IgD-negative memory B cell (primary cell): ENCODE data around the gene HOXA5. TPM values are rescaled to one million over a fixed set of nuclear protein-coding genes. Genes with fewer than 3 reads are reported as not detected.

Source experiments
- H3K27ac Mint-ChIP-seq, 3 donors: one replicate each; pipeline ENCODE4 v1.8.0; 2020 to 2022; ENCODE audit warnings: mild to moderate bottlenecking in 3 of 3, mixed read lengths in 3 of 3, moderate library complexity in 1 of 3
- H3K27me3 Mint-ChIP-seq: one replicate; pipeline ENCODE4 v1.8.0; 2021; ENCODE audit warnings: mixed read lengths
- H3K36me3 Mint-ChIP-seq: one replicate; pipeline ENCODE4 v1.8.0; 2020; ENCODE audit warnings: mild to moderate bottlenecking, mixed read lengths
- H3K4me1 Mint-ChIP-seq, 3 donors: one replicate each; pipeline ENCODE4 v1.8.0; 2020 to 2022; ENCODE audit warnings: mixed read lengths in 3 of 3, mild to moderate bottlenecking in 1 of 3
- H3K4me3 Mint-ChIP-seq, 4 donors: one replicate each; pipeline ENCODE4 v1.8.0; 2020 to 2022; ENCODE audit warnings: mild to moderate bottlenecking in 4 of 4, mixed read lengths in 4 of 4, moderate library complexity in 3 of 4
- H3K9me3 Mint-ChIP-seq, 3 donors: one replicate each; pipeline ENCODE4 v1.8.0; 2020 to 2021; ENCODE audit warnings: mixed read lengths in 3 of 3, mild to moderate bottlenecking in 1 of 3
- polyA plus RNA-seq: library from polyadenylated mRNA; unstranded; fragments of 300-500 nt; fragmentation: Illumina TruSeq; gene quantifications from one replicate; pipeline ENCODE4 v1.2.3, GENCODE V29; 2021

HOXA5 gene
- polyA plus RNA-seq, 1 donor from 2014 or later, result not detected

- peak overlapping the region; percentile 77 to 94 (median 90) for H3K4me3 Mint-ChIP-seq
- H3K9me3 Mint-ChIP-seq, result peaks cover 0 to 14% (median 0%) of the 10 kb centered on the region in 3 donors
- peaks cover 55% of the 10 kb centered on the region for H3K27me3 Mint-ChIP-seq
- H3K36me3 Mint-ChIP-seq, result peaks cover 1% of the 10 kb centered on the region
- peaks cover 3 to 35% (median 10%) of the 10 kb centered on the region in 3 donors for H3K4me1 Mint-ChIP-seq
- peak overlapping the region; percentile 92 to 98 (median 93) for H3K27ac Mint-ChIP-seq
These were observed 17.8 kb upstream of the HOXA5 start for GRCh38 chr7:27161214-27161720.

- H3K4me1 Mint-ChIP-seq, result peaks cover 4 to 35% (median 10%) of the 10 kb centered on the region in 3 donors
- peaks cover 55% of the 10 kb centered on the region for H3K27me3 Mint-ChIP-seq
- peak overlapping the region; percentile 92 to 98 (median 93) for H3K27ac Mint-ChIP-seq
- H3K9me3 Mint-ChIP-seq, result peaks cover 0 to 10% (median 0%) of the 10 kb centered on the region in 3 donors
- H3K4me3 Mint-ChIP-seq, result peak overlapping the region; percentile 77 to 94 (median 90)
- H3K36me3 Mint-ChIP-seq, result peaks cover 1% of the 10 kb centered on the region
These were observed 17.2 kb upstream of the HOXA5 start for GRCh38 chr7:27160546-27161213.

GRCh38 chr7:27160145-27160545, 16.7 kb upstream of the HOXA5 start:
- peaks cover 6 to 39% (median 10%) of the 10 kb centered on the region in 3 donors for H3K4me1 Mint-ChIP-seq
- peaks cover 0 to 13% (median 1%) of the 10 kb centered on the region in 3 donors for H3K9me3 Mint-ChIP-seq
- H3K27ac Mint-ChIP-seq, result peak overlapping the region; percentile 84 to 98 (median 92)
- peaks cover 1% of the 10 kb centered on the region for H3K36me3 Mint-ChIP-seq
- peaks cover 58% of the 10 kb centered on the region for H3K27me3 Mint-ChIP-seq
- H3K4me3 Mint-ChIP-seq, result peak overlapping the region; percentile 73 to 94 (median 88)

GRCh38 chr7:27159266-27160144, 16.0 kb upstream of the HOXA5 start:
- Mint-ChIP-seq H3K4me1 (peaks cover 8 to 45% (median 14%) of the 10 kb centered on the region in 3 donors), H3K4me3 (peak overlapping the region; percentile 73 to 94 (median 88)), H3K27me3 (peaks cover 61% of the 10 kb centered on the region), H3K36me3 (no peaks in the 10 kb centered on the region), H3K27ac (peak overlapping the region; percentile 84 to 98 (median 92)), H3K9me3 (peaks cover 0 to 15% (median 1%) of the 10 kb centered on the region in 3 donors)

DNA sequence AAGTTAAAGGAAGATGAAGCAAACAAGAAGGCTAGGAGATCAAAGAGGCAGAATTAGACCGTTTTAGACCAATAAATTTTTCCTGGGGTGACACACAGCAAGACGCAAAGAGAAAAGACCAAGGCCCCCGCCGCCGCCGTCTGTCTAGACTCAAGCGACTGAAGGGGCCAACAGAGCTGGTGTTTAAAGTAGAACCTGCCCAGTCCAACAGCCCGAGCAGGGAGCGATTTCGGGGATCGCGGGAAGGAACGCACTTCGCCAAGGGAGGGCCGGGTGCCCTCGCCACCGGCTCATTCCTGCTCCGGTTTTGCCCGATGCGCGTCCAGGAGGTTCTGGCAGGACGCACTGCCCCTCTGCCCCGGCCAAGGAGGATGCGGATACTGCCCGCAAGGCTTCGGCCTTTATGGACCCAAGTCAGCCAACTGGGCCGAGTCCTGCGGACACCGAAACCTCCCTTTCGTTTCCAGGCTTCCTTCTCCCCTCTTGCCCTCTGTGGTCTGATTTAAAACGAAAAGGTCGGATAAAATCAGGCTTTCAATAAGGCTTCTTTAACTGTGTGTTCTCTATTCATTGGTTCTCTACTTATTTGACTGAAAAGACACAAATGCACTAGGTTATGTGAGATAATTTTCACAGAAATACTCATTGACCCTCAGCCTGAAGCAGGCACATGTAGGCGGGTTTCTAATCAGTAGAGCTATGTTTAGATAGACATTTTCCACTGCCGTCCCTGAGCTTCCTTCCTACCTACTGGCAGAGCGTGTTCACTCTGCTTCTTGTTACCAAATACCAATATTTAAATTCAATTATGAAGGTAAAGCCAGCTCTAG, 15.2 kb upstream of the HOXA5 start:
- Mint-ChIP-seq H3K4me3 (peak overlapping the region; percentile 38 to 89 (median 50)), H3K4me1 (peaks cover 8 to 51% (median 14%) of the 10 kb centered on the region in 3 donors), H3K9me3 (peaks cover 0 to 17% (median 1%) of the 10 kb centered on the region in 3 donors), H3K27ac (peak overlapping the region; percentile 91 to 98 (median 94)), H3K36me3 (no peaks in the 10 kb centered on the region), H3K27me3 (peaks cover 66% of the 10 kb centered on the region)

- Mint-ChIP-seq H3K27ac (peak overlapping the region; percentile 91 to 98 (median 94)), H3K36me3 (no peaks in the 10 kb centered on the region), H3K4me3 (peak overlapping the region; percentile 54 to 89 (median 69)), H3K4me1 (peaks cover 8 to 50% (median 14%) of the 10 kb centered on the region in 3 donors), H3K27me3 (peaks cover 61% of the 10 kb centered on the region), H3K9me3 (peaks cover 0 to 17% (median 1%) of the 10 kb centered on the region in 3 donors)
These were observed 14.4 kb upstream of the HOXA5 start for GRCh38 chr7:27157702-27158431.

- H3K27me3 Mint-ChIP-seq, result peaks cover 65% of the 10 kb centered on the region
- H3K4me1 Mint-ChIP-seq, result peaks cover 8 to 45% (median 14%) of the 10 kb centered on the region in 3 donors
- H3K36me3 Mint-ChIP-seq, result no peaks in the 10 kb centered on the region
- H3K27ac Mint-ChIP-seq, result peak overlapping the region; percentile 91 to 98 (median 92)
- H3K9me3 Mint-ChIP-seq, result peaks cover 0 to 17% (median 1%) of the 10 kb centered on the region in 3 donors
- peak overlapping the region; percentile 30 to 89 (median 61) for H3K4me3 Mint-ChIP-seq
These were observed 13.6 kb upstream of the HOXA5 start for GRCh38 chr7:27156916-27157701.

GRCh38 chr7:27156508-27156898, 13.0 kb upstream of the HOXA5 start, which contains the start of gene HOXA7:
Gene HOXA7, minus strand, starts transcription at chr7:27156675. Its CDS starts 130 bp downstream, at chr7:27156545.
- peak within 1 kb of the TSS; percentile 96 to 98 (median 97) for H3K27ac Mint-ChIP-seq
- peaks cover 68% of the 10 kb centered on the region for H3K27me3 Mint-ChIP-seq
- peak within 1 kb of the TSS; percentile 54 to 93 (median 89) for H3K4me3 Mint-ChIP-seq

GRCh38 chr7:27155816-27156507, 12.5 kb upstream of the HOXA5 start:
- H3K4me3 Mint-ChIP-seq, result peak overlapping the region; percentile 39 to 93 (median 89)
- peaks cover 70% of the 10 kb centered on the region for H3K27me3 Mint-ChIP-seq
- peaks cover 0 to 17% (median 1%) of the 10 kb centered on the region in 3 donors for H3K9me3 Mint-ChIP-seq
- H3K27ac Mint-ChIP-seq, result peak overlapping the region; percentile 96 to 98 (median 97)
- H3K36me3 Mint-ChIP-seq, result no peaks in the 10 kb centered on the region
- peaks cover 16 to 49% (median 18%) of the 10 kb centered on the region in 3 donors for H3K4me1 Mint-ChIP-seq

More at GRCh38 chr7:27156508-27156898, 13.0 kb upstream of the HOXA5 start, which contains the start of gene HOXA7:
- H3K4me1 Mint-ChIP-seq, result peaks cover 11 to 48% (median 16%) of the 10 kb centered on the region in 3 donors
- H3K36me3 Mint-ChIP-seq, result no peaks in the 10 kb centered on the region
- H3K9me3 Mint-ChIP-seq, result peaks cover 0 to 17% (median 1%) of the 10 kb centered on the region in 3 donors

DNA sequence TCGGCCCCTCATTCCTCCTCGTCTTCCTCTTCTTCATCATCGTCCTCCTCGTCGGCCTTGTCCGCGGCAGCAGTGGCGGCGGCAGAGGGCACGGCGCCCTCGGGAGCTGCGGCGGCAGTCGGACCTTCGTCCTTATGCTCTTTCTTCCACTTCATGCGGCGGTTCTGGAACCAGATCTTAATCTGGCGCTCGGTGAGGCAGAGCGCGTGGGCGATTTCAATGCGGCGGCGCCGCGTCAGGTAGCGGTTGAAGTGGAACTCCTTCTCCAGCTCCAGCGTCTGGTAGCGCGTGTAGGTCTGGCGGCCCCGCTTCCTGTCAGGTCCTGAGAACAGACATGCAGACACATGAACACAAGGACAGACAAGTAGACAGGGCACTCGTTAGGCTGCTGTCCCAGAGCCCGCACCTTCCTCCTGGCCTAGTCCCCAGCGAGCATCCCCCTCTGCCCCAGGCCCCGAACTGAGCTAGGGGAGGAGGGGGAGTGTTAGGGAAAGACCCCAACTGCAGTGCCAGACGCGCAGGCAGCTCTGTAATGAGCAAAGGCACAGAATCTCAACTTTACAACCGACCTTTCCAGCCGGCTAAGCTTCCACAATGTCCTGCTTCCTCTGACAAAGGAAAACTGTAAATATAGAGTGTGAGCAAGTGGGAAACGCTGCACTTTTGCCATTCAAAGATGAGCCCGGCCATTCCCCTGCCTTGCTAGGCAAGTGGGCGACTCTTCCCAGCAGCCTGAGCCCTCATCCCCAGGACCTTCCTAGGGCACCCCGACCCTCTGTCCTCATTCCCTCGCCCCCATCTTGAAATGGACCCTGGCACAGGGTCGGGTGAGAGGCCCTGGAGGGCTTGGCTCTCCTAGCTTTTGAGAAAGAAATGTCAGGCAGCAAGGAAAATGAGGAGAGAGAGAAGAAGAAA, 11.7 kb upstream of the HOXA5 start:
- Mint-ChIP-seq H3K27ac (peak overlapping the region; percentile 96 to 98 (median 97)), H3K4me1 (peaks cover 17 to 51% (median 18%) of the 10 kb centered on the region in 3 donors), H3K36me3 (no peaks in the 10 kb centered on the region), H3K4me3 (peak overlapping the region; percentile 56 to 89 (median 78)), H3K9me3 (peaks cover 0 to 17% (median 1%) of the 10 kb centered on the region in 3 donors), H3K27me3 (peaks cover 71% of the 10 kb centered on the region)

GRCh38 chr7:27154369-27154768, 10.9 kb upstream of the HOXA5 start:
- Mint-ChIP-seq H3K4me3 (peak overlapping the region in 3 of 4 donors; percentile 28 to 89 (median 56)), H3K27me3 (peaks cover 70% of the 10 kb centered on the region), H3K4me1 (peaks cover 16 to 44% (median 17%) of the 10 kb centered on the region in 3 donors), H3K36me3 (no peaks in the 10 kb centered on the region), H3K9me3 (peaks cover 0 to 17% (median 1%) of the 10 kb centered on the region in 3 donors), H3K27ac (peak overlapping the region; percentile 96 to 98 (median 97))
